ENCODE results near the gene CCS.

DNA sequence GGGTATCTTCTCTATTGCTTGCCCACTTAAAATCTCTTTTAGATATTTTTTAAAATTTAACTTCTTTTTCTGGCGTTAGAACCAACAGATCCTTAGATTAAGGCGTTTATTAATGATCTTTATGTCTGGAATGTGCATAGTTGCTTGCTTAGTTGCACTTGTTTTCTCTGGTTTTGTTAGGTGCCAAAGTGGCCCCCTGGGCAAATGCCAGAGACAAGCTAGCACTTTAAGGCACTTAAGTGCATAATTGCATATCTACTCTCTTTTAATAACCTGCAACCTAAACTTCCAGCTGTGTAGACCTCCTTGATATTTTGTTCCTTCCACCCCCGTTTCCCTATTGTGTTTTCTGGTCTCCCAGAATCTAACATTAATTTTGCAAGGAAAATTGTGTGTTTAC lies 48.8 kb downstream of the CCS start:
- no peak for TF ChIP-seq POLR2A (IDR thresholded peaks at IDR 0.05)
- TF ChIP-seq, protein P1, sequence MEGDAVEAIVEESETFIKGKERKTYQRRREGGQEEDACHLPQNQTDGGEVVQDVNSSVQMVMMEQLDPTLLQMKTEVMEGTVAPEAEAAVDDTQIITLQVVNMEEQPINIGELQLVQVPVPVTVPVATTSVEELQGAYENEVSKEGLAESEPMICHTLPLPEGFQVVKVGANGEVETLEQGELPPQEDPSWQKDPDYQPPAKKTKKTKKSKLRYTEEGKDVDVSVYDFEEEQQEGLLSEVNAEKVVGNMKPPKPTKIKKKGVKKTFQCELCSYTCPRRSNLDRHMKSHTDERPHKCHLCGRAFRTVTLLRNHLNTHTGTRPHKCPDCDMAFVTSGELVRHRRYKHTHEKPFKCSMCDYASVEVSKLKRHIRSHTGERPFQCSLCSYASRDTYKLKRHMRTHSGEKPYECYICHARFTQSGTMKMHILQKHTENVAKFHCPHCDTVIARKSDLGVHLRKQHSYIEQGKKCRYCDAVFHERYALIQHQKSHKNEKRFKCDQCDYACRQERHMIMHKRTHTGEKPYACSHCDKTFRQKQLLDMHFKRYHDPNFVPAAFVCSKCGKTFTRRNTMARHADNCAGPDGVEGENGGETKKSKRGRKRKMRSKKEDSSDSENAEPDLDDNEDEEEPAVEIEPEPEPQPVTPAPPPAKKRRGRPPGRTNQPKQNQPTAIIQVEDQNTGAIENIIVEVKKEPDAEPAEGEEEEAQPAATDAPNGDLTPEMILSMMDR (IDR thresholded peaks at IDR 0.05), result no peak

Measured in right lobe of liver (tissue), 4 donors.